Colonic mucosa (tissue), 4 donors: Measurements from ENCODE around the gene SLC38A11. TPM values are rescaled to one million over a fixed set of nuclear protein-coding genes. Genes with fewer than 3 reads are reported as not detected.

Experiments used
- DNase-seq: peaks from one replicate; pipeline ENCODE4 v3.0.0-alpha.2; 2020
- H3K27ac ChIP-seq: fragments of 200-600 bp; one replicate; pipeline ENCODE4 v1.8.0; 2021
- H3K27me3 ChIP-seq: fragments of 200-600 bp; one replicate; pipeline ENCODE4 v1.8.0; 2021
- H3K36me3 ChIP-seq: fragments of 200-600 bp; one replicate; pipeline ENCODE4 v1.8.0; 2021
- H3K4me1 ChIP-seq: fragments of 200-600 bp; one replicate; pipeline ENCODE4 v1.8.0; 2021; ENCODE audit warnings: mild to moderate bottlenecking
- H3K4me3 ChIP-seq: fragments of 200-600 bp; one replicate; pipeline ENCODE4 v1.8.0; 2021
- H3K9ac ChIP-seq, 2 donors: one replicate each; pipeline ENCODE4 v1.7.0; 2013; ENCODE audit warnings: control low read depth in 2 of 2, low read depth in 2 of 2, low read length in 2 of 2
- H3K9me3 ChIP-seq: fragments of 200-600 bp; one replicate; pipeline ENCODE4 v1.8.0; 2021
- CTCF ChIP-seq: fragments of 200-600 bp; IDR thresholded peaks from one replicate; pipeline ENCODE4 v1.8.0; 2022; ENCODE audit warnings: antibody characterized with exemption, mild to moderate bottlenecking
- intact Hi-C: fragments of 100-400 bp; cut with DNase I; formaldehyde crosslinking; loops from one replicate; pipeline ENCODE4 v1.14.1; 2022
- total RNA-seq, 2 donors: library from RNA; stranded (reverse); fragmentation: NEBNext Ultra II Directional in 1 of 2; extraction: Animal tissue kit (Norgen Biotek cat#: 25700) in 1 of 2; gene quantifications; one replicate each; pipeline ENCODE4 v1.2.1, GENCODE V29; 2021
- donor health status: healthy.
- donor health status: DM: no; HTN: no; CAD: no.
- donor health status: DM: no; HTN: no; CAD: no.

Gene SLC38A11
- total RNA-seq, 2 donors from 2014 or later: 1.5 to 3.0 TPM

- Histone ChIP-seq H3K36me3 (no peaks in the 10 kb centered on the region), H3K9me3 (no peaks in the 10 kb centered on the region), H3K4me3 (no peak overlapping the region), H3K27me3 (no peaks in the 10 kb centered on the region), H3K27ac (no peak overlapping the region), H3K4me1 (no peaks in the 10 kb centered on the region), H3K9ac (no peak overlapping the region)
- TF ChIP-seq CTCF: no peak
- no peak for DNase-seq
- intact Hi-C loops: loop anchor here (10.0 kb wide), 1 partner anchor 68 kb away; no protein-coding TSS in a partner anchor
Measured at GRCh38 chr2:164847291-164847690, 108.0 kb downstream of the SLC38A11 start.

DNA sequence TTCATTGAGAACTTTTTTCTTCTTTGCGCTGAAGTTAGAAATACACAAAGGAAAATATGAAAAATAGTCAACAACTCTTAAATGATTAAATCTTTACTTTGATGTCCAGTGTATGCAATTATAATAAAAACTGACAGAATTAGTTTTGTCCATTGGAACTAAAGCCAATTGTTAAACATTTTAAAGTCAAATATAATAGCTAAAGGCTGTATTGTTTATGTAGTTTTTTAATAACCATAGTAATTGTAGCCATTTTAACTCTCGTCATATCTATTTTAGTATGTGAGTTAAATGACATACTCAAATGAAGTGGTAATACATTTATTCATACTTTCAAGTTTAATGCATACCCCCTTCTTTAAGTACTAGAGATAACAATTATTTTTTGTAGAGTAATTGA, 109.0 kb downstream of the SLC38A11 start:
- H3K4me1 ChIP-seq: no peaks in the 10 kb centered on the region
- TF ChIP-seq CTCF: no peak
- no peaks in the 10 kb centered on the region for H3K9me3 ChIP-seq
- H3K9ac ChIP-seq: no peak overlapping the region
- no peak for DNase-seq
- intact Hi-C loops: loop anchor here (10.0 kb wide), 1 partner anchor 69 kb away; no protein-coding TSS in a partner anchor
- no peak overlapping the region for H3K27ac ChIP-seq
- no peaks in the 10 kb centered on the region for H3K36me3 ChIP-seq
- H3K27me3 ChIP-seq: no peaks in the 10 kb centered on the region
- H3K4me3 ChIP-seq: no peak overlapping the region

Other genes with a start within 250 kb of the SLC38A11 start
- 10 to 100 TPM; 20.7 to 23.9 TPM for gene COBLL1, start 113.7 kb downstream of the SLC38A11 start, total RNA-seq
- gene SCN3A, start 248.5 kb upstream of the SLC38A11 start, total RNA-seq: under 1 TPM; 0.40 to 0.80 TPM